ENCODE data around the gene HPD. TPM values are rescaled to one million over a fixed set of nuclear protein-coding genes. Genes with fewer than 3 reads are reported as not detected.

The HPD gene
- total RNA-seq = 0.24 TPM in 1 of 2 replicates, not detected in the other

DNA sequence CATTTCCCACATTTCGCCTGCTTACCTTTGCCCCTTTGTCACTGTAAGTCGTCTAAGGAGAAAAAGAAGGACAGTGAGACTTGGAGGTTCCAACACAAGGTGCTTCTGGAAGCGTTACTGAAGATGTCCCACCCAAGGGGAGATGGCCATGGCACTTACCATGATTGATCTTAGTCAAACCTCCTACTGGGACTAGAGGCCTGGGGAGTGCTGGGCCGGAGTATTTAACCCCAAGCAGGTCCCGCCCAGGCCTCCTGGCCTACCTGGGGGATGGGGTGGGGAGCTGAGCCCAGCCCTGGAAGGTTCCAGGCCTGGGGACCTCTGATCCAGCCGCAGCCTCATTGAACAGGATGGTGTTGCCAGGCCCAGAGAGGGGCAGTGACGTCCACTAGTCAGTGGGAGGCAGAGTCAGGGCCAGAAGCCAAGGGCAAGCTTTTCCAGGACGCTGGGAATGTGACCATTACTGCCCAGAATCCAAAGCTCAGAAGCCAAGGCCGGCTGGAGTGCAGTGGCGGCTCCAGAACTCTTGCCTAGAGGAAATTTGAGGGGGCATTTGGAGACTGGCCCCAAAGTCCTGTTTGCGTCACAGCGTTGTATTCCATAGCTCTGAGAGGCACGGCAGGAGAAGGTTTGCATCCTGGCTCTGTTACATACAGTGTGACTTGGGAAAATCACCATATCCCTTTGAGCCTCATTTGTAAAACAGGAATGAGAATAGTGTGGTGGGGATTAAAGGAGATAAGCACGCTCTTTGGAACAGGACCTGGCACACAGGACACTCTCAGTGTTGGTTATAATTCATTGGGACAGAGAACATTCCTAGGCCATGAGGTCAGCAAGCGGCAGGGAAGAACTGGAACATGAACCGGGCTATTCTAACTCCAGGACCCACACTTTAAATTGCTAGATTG lies at the start of gene HPD:
Gene HPD, minus strand, starts transcription at position 198 of the 911 bp plus-strand sequence. Its CDS starts 36 bp downstream, at position 162.

DNA sequence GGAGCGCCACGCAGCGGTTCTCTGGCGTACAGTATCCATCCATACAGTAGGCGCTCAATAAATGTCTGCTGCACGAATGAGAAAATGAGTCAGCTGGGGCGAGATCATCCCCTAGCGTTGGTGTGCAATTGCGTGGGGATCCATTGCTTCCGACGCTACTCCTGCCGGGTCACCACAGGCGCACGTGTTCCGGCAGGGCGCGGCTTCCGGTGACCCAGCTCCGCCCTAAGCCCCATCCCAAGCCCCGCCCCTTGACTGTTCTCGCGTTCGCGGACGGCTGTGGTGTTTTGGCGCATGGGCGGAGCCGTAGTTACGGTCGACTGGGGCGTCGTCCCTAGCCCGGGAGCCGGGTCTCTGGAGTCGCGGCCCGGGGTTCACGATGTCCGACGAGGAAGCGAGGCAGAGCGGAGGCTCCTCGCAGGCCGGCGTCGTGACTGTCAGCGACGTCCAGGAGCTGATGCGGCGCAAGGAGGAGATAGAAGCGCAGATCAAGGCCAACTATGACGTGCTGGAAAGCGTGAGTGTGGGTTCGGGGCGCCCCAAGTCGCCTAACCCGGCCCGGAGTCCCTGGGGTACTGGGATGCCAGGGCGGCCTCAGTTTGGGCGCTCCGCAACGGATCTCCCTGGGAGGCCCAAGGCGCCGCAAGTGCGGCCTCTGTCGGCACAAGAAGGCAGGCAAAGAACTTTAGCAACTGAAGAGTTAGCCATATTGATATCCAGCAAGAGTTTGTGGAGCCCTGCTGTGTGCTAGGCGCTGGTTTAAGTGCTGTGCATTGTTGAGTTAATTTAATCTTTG lies 30.0 kb upstream of the HPD start, which contains the start of gene PSMD9:
Gene PSMD9, plus strand, starts transcription at position 313 of the 796 bp plus-strand sequence. Its CDS starts 67 bp downstream, at position 380.

DNA sequence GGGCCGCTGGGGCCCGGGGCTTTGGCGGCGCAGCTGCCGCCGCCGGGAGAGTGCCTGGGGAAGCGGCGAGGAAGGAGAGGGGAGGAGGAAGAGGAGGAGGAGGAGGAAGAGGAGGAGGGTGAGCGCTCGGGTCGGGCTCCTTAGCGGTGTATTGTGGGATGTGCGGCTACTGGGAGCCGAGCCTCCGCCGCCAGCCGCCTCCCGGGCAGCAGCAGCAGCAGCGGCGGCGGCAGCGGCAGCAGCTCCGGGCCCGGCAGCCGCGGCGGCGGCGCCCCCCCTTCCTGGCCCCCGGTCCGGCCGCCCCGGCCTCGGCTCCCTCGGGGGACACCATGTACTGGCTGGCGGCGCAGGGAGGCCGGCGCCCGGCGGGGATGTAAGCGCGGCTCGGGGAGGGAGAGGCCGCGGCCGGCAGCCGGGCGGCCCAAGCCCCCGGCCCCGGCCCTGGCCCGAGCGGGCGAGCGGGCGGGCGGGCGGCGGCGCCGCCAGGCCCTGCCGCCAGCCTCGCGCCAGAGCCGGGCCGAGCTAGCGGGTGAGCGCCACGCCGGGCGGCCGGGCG lies 54.7 kb downstream of the HPD start, which contains the start of gene SETD1B:
Gene SETD1B, plus strand, starts transcription at position 149 of the 556 bp plus-strand sequence. CDS start 729 bp downstream, outside the sequence.

DNA sequence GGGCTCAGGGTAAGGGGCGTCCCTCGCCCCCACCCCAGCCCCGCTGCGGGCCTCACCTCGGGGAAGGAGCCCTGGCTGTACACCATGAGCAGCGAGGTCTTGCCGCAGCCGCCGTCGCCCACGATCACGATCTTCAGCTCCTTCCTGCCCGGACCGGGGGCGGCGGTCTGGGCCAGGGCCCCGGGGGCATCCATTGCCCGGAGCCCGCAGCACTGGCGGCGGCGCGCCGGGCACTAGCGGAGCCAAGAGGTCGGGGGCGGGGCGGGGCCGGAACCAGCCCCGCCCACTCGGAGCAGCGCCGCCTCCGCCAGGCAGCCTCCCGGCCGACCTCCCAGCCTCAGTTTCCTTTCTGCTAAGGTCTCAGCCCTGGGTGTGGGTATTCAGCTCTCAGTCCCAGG lies 65.2 kb downstream of the HPD start, which contains the start of gene RHOF:
Gene RHOF, minus strand, starts transcription at position 249 of the 398 bp plus-strand sequence. Its CDS starts 55 bp downstream, at position 194.

Other genes with a start within 250 kb of the HPD start
- 10.8 and 16.2 TPM in 2 replicates for gene ORAI1, start 232.3 kb downstream of the HPD start, total RNA-seq
- gene MORN3, start 189.2 kb downstream of the HPD start, total RNA-seq = under 0.01 and 0.21 TPM in 2 replicates
- gene TMEM120B, start 146.1 kb downstream of the HPD start, total RNA-seq = 9.4 and 13.9 TPM in 2 replicates
- 10.0 and 40.7 TPM in 2 replicates for gene RHOF, start 65.2 kb downstream of the HPD start, total RNA-seq
- 1.4 and 2.3 TPM in 2 replicates for gene SETD1B, start 54.9 kb downstream of the HPD start, total RNA-seq
- 58.2 and 61.9 TPM in 2 replicates for gene PSMD9, start 29.9 kb upstream of the HPD start, total RNA-seq
- gene CFAP251, start 59.7 kb upstream of the HPD start, total RNA-seq = 16.4 and 21.5 TPM in 2 replicates
- 14.0 and 18.3 TPM in 2 replicates for gene BCL7A, start 163.0 kb upstream of the HPD start, total RNA-seq
- 11.1 and 11.7 TPM in 2 replicates for gene MLXIP, start 219.9 kb upstream of the HPD start, total RNA-seq